Kidney (tissue), 14 donors: Measurements from ENCODE around the gene UNC45B. TPM values are rescaled to one million over a fixed set of nuclear protein-coding genes. Genes with fewer than 3 reads are reported as not detected.
"Not testable (repeated sequence)": the region's sequence is repeated elsewhere in the genome, so short reads cannot be mapped to it uniquely, and the experiment has no call there.

Experiments
- DNase-seq, 5 donors: peaks; one replicate each; pipeline ENCODE4 v3.0.0-alpha.2; 2013 to 2020
- FAIRE-seq: peaks from 2 replicates; lab custom pipeline; 2012; peaks lifted over from hg19 to GRCh38; lab: Jason Lieb, UNC
- H3K27ac ChIP-seq, 2 donors: one replicate each; pipeline ENCODE4 v1.7.0; 2013; ENCODE audit warnings: low read depth in 2 of 2, low read length in 2 of 2, inconsistent platforms in 1 of 2
- H3K27me3 ChIP-seq: one replicate; pipeline ENCODE4 v1.7.1; 2013; ENCODE audit warnings: low read length, inconsistent platforms; ENCODE audit not compliant: control insufficient read depth, insufficient read depth
- H3K36me3 ChIP-seq, 3 donors: one replicate each; pipeline versions ENCODE4 v1.7.0 to v1.7.1; 2013; ENCODE audit warnings: low read length in 3 of 3, control low read depth in 1 of 3, inconsistent platforms in 1 of 3; ENCODE audit not compliant: insufficient read depth in 3 of 3, control insufficient read depth in 2 of 3
- H3K4me1 ChIP-seq, 3 donors: one replicate each; pipeline versions ENCODE4 v1.7.0 to v1.7.1; 2013; ENCODE audit warnings: low read length in 3 of 3, inconsistent platforms in 1 of 3, low read depth in 1 of 3; ENCODE audit not compliant: control insufficient read depth in 2 of 3, insufficient read depth in 2 of 3
- H3K4me3 ChIP-seq, 3 donors: one replicate each; pipeline versions ENCODE4 v1.7.0 to v1.8.1; 2013; ENCODE audit warnings: low read length in 3 of 3, control low read depth in 1 of 3, inconsistent platforms in 1 of 3
- H3K9ac ChIP-seq, 3 donors: one replicate each; pipeline versions ENCODE4 v1.7.0 to v1.7.1; 2013; ENCODE audit warnings: low read length in 3 of 3, control low read depth in 1 of 3, inconsistent platforms in 1 of 3
- H3K9me3 ChIP-seq, 3 donors: one replicate each; pipeline versions ENCODE4 v1.7.0 to v1.7.1; 2013; ENCODE audit warnings: low read length in 3 of 3, control low read depth in 1 of 3, inconsistent platforms in 1 of 3; ENCODE audit not compliant: control insufficient read depth in 2 of 3, insufficient read depth in 1 of 3
- intact Hi-C: fragments of 100-400 bp; cut with DNase I; formaldehyde crosslinking; loops from one replicate; pipeline ENCODE4 v1.11.1; 2022
- polyA plus RNA-seq: library from polyadenylated mRNA; stranded (reverse); fragments of 350-450 nt; fragmentation: Illumina TruSeq; extraction: RNeasy Lipid Tissue Mini Kit (QIAGEN cat#74804); gene quantifications from one replicate; pipeline ENCODE4 v1.2.3, GENCODE V29; 2014; ENCODE audit warnings: low read depth, low replicate concordance; ENCODE audit not compliant: insufficient read depth
- total RNA-seq: library from RNA; stranded (reverse); fragmentation: NEBNext Ultra II Directional; extraction: Animal tissue kit (Norgen Biotek cat#: 25700); gene quantifications from one replicate; pipeline ENCODE4 v1.2.1, GENCODE V29; 2021
- TF ChIP-seq, protein P1 (sequence below): IDR thresholded peaks from 3 replicates; pipeline ENCODE4 v1.5.1; 2012; ENCODE audit warnings: mild to moderate bottlenecking, moderate library complexity, borderline replicate concordance; ENCODE audit not compliant: insufficient read depth; ENCODE audit errors: extremely low read depth
- donor health status: control.
- donor health status: control.
- donor health status: control.
- donor health status: control.
- donor health status: control.
- donor health status: DM: yes; HTN: yes; CAD: no.
- donor health status: Normal renal cell carcinoma (clear cell type).

Gene UNC45B
- total and polyA plus RNA-seq, 2 donors from 2014 or later, result 0.38 to 0.54 TPM

DNA sequence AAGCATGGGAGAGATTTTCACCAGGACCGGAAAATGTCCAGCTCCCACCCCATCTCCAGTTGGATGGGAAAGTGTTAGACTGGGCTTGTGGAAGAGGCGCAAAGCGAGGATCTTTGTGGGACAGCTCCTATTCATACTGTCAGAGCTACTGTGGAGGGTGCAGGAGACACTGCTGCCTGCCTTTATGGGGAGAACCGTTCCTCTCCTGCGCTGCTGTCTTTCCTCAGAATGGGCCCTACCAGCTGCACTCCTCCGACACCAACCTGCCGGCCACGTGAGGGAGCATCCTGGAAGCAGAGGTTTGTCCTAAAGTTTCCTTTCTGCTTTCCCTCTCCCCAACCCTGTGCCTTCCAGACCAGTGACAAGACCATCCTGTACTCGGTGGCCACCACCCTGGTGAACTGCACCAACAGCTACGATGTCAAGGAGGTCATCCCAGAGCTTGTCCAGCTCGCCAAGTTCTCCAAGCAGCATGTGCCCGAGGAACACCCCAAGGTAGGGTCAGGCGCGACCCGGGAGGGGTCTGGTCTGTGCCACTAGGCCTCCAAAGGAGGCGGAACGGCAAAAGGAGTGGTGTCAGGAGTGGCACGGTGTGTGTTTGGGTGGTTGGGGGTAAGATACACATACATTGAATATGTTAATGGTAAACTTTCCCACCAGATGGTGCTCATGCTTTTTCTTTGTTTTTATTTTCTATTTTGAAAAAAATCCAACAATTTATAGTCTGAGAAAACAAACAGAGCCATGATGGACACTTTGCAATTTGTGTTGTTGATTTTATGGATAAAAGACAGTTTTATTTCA is 23.6 kb downstream of the UNC45B start:
- DNase-seq, result peak in 2 of 5 donors; percentile 13 to 22
- H3K9ac ChIP-seq, result no peak overlapping the region
- intact Hi-C loops, result no loop called here
- no peak overlapping the region for H3K4me3 ChIP-seq
- TF ChIP-seq, protein P1, sequence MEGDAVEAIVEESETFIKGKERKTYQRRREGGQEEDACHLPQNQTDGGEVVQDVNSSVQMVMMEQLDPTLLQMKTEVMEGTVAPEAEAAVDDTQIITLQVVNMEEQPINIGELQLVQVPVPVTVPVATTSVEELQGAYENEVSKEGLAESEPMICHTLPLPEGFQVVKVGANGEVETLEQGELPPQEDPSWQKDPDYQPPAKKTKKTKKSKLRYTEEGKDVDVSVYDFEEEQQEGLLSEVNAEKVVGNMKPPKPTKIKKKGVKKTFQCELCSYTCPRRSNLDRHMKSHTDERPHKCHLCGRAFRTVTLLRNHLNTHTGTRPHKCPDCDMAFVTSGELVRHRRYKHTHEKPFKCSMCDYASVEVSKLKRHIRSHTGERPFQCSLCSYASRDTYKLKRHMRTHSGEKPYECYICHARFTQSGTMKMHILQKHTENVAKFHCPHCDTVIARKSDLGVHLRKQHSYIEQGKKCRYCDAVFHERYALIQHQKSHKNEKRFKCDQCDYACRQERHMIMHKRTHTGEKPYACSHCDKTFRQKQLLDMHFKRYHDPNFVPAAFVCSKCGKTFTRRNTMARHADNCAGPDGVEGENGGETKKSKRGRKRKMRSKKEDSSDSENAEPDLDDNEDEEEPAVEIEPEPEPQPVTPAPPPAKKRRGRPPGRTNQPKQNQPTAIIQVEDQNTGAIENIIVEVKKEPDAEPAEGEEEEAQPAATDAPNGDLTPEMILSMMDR, result peak; percentile 3
- no peaks in the 10 kb centered on the region for H3K4me1 ChIP-seq
- H3K36me3 ChIP-seq, result no peaks in the 10 kb centered on the region
- no peak for FAIRE-seq
- H3K27ac ChIP-seq, result no peak overlapping the region
- no peaks in the 10 kb centered on the region for H3K27me3 ChIP-seq
- H3K9me3 ChIP-seq, result no peaks in the 10 kb centered on the region

DNA sequence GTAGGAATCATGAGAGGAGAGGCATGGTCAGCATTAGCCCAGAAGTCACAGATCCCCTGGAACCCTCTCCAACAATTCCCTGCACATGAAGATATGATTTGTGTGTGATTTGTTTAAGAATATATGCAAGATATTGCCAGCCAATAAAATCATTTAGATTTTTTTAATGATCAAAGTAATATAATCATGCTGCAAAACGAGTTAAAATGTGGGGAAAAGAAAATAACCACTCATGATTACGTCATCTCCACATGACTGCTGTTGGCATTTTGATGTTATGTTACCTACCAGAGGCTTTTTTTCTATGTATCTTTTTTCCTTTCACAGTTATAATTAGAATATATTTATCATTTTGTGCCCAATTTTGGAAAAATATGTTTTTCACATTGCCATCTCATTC is 24.2 kb downstream of the UNC45B start:
- no peak for FAIRE-seq
- intact Hi-C loops, result no loop called here
- TF ChIP-seq, protein P1, result no peak

DNA sequence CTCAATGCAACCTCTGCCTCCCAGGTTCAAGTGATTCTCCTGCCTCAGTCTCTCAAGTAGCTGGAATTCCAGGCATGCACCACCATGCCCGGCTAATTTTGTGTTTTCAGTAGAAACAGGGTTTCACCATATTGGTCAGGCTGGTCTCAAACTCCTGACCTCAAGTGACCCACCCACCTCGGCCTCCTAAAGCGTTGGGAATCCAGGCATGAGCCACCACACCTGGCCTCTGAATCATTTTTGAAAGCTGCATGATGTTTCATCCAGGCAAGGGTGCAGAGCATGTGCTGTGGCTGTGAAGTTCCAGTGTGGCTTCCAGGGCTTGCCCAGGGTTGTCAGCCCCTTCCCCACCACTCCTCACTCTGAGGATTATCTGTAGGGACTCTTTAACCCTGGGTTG is 24.7 kb downstream of the UNC45B start:
- H3K27me3 ChIP-seq, H3K4me3 ChIP-seq, H3K4me1 ChIP-seq, intact Hi-C loops, H3K9me3 ChIP-seq, H3K27ac ChIP-seq, DNase-seq, H3K36me3 ChIP-seq, FAIRE-seq, H3K9ac ChIP-seq: not testable (repeated sequence)

More for the DNA sequence above, 24.2 kb downstream of the UNC45B start:
- H3K27ac ChIP-seq, result no peak overlapping the region
- no peaks in the 10 kb centered on the region for H3K27me3 ChIP-seq
- H3K36me3 ChIP-seq, result no peaks in the 10 kb centered on the region
- H3K9ac ChIP-seq, result no peak overlapping the region
- no peak overlapping the region for H3K4me3 ChIP-seq
- no peaks in the 10 kb centered on the region for H3K9me3 ChIP-seq
- no peak for DNase-seq
- no peaks in the 10 kb centered on the region for H3K4me1 ChIP-seq

DNA sequence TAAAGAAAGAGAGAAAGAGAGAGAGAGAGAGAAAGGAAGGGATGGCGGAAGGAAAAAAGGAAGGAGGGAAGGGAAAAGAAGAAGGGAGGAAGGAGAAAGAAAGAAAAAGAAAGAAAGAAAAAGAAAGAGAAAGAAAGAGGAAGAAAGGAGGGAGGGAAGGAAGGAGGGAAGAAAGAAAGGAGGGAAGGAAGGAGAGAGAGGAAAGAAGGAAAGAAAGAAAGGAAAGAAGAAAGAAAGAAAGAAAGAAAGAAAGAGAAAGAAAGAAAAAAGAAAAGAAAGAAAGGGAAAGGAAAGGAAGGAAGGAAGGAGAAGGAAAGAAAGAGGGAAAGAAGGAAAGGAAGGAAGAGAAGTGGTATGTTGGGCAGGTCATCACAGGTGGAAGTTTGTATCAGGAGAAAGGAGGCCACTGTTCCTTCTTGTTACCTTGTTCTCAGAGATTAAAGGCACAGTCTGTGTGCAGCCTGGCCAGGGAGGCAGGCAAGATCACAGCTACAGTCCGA is 27.3 kb downstream of the UNC45B start:
- H3K4me1 ChIP-seq, result no peaks in the 10 kb centered on the region
- no peaks in the 10 kb centered on the region for H3K36me3 ChIP-seq
- no peak for DNase-seq
- intact Hi-C loops, result no loop called here
- H3K9ac ChIP-seq, result no peak overlapping the region
- TF ChIP-seq, protein P1, result no peak
- no peaks in the 10 kb centered on the region for H3K9me3 ChIP-seq
- no peak for FAIRE-seq
- no peak overlapping the region for H3K4me3 ChIP-seq
- H3K27me3 ChIP-seq, result no peaks in the 10 kb centered on the region
- no peak overlapping the region for H3K27ac ChIP-seq
